CD4-positive, alpha-beta T cell treated with Interleukin-17A for 1 hour (primary cell): ENCODE results near the gene CUEDC2.

Source experiments
- DNase-seq: peaks from one replicate; pipeline ENCODE4 v3.0.0-alpha.2; 2020

Gene CUEDC2

GRCh38 chr10:102408728-102409603 is 23.4 kb downstream of the CUEDC2 start:
- DNase-seq: peak; percentile 74

GRCh38 chr10:102408131-102408727 is 24.1 kb downstream of the CUEDC2 start:
- DNase-seq: no peak

- peak; percentile 27 for DNase-seq
These were observed 24.8 kb downstream of the CUEDC2 start for GRCh38 chr10:102407425-102408130.

GRCh38 chr10:102406815-102407214 is 25.6 kb downstream of the CUEDC2 start:
- DNase-seq: peak; percentile 28

DNA sequence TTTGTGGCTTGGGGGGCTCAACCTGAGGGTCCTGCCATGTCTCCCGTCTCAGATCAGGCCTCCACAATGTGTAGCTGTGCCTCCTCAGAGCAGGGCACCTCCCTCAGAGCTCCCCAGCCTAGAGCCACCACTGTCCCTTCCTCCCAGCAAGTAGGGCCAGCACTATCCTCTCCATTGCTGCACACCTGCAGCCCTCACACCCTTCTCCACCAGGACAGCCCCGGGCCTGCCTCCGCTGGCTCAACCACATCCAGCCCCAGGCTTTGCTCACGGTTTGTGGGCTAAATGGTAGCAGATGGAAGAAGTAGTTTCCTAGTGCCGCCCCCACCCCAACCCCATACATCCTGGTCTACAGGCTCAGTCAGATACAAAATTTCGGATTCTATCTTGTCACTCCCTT is 26.7 kb downstream of the CUEDC2 start:
- no peak for DNase-seq

DNA sequence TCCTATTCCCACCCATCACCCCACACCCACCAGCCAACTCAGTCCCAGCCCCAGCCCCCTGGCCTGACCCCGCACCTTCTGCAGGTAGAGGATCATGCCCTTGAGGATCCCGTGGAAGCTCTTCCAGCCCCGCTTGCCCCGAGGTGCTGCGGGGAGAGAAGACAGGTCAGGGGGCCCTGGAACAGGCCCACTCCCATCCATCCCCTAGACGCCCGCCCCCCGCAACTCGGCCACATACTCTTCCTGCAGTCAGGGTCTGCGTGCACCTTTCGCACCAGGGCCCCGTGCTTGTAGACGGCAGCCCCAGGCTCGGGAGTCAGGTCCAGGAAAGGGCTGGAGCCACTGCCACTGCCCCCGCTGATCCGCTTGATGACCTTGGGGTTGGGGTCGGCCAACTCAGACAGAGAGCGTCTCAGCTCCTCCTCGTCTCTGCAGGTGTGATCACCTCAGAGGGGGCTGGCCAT is 27.2 kb downstream of the CUEDC2 start:
- DNase-seq: peak; percentile 50

DNA sequence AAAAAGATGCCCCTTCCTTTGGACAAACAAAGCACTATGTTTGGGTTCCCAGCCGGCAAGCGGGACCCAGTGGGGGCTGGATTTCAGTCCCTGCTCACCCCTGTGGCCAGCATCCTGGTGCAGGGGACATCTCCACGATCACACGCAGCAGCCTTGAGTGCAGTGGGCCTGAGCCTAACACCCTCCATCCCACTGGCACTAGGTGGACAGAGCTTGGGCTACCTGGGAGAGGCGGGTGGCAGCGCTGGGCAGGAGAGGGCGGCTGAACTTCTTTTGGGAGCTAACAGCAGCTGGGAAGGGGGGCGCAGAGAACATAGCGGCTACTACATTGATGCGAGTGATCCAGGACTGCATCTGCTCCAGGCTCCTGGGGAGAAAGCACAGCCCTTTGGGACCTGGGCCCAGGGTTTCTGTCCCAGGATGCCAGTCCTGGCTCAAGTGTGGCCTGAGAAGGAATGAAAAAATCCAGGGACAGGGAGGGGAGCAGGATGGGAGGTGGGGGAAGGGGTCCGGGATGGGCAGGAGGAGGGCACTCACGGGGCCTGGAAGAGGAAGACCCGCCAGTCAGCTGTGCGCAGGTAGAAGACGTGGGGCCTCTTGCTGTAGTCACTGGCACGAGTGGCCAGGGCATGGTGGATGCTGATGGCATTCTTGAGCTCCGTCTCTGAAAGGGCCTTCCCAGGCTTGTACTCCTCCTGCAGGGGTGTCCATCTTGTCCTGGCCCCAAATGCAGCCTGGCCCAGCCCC is 27.8 kb downstream of the CUEDC2 start:
- peak; percentile 43 for DNase-seq

GRCh38 chr10:102403115-102403514 is 29.3 kb downstream of the CUEDC2 start:
- peak; percentile 15 for DNase-seq

DNA sequence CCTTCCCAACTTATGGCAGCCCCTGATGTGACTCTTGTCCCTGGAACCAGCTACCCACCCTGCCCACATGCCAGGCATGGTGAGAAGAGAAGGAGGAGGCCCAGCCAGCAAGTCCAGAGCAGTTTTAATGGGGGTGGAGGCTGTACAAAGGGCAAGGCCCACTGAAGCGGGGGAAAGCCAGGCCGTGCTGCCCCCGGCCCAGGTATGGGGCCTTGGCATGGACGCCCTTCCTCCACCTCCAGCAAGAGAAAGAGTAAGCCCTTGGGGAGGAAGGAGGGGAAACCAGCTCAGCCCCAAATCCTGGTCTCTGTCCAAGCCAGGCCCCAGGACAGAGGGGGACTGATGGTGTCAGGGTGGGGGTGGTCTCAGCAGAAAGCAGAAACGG is 29.9 kb downstream of the CUEDC2 start:
- DNase-seq: peak; percentile 16

DNA sequence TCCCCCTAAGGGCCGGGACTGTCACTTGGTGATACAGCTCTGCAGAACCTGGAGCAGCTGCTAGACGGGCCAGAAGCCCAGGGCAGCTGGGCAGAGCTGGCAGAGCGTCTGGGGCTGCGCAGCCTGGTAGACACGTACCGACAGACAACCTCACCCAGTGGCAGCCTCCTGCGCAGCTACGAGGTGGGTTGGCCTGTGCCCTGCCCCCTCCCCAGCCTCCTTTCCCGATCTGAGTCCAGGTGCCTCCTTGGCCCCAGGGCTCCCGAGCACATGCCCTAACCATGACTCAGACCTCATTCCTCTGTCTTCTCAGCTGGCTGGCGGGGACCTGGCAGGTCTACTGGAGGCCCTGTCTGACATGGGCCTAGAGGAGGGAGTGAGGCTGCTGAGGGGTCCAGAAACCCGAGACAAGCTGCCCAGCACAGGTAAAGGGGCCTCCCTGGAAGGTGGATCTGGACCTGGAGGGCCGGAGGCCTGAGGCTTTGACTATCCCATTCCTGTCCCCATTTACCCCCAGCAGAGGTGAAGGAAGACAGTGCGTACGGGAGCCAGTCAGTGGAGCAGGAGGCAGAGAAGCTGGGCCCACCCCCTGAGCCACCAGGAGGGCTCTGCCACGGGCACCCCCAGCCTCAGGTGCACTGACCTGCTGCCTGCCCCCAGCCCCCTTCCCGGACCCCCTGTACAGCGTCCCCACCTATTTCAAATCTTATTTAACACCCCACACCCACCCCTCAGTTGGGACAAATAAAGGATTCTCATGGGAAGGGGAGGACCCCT is 30.5 kb downstream of the CUEDC2 start:
- DNase-seq: no peak

DNA sequence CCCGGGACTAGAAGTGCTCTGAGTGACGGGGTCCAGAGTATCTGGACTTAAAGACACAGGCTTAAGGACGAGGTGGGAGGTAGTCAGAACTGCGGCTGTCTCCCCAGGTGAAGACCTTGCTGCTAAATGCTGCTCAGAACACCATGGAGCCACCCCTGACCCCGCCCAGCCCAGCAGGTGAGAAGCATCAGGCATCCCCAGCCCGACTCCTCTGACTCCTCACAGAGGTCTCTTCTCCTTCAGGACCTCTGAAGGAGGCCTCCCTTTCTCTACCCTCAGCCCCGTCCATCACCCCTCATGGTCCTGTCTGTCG is 31.1 kb downstream of the CUEDC2 start:
- no peak for DNase-seq

DNA sequence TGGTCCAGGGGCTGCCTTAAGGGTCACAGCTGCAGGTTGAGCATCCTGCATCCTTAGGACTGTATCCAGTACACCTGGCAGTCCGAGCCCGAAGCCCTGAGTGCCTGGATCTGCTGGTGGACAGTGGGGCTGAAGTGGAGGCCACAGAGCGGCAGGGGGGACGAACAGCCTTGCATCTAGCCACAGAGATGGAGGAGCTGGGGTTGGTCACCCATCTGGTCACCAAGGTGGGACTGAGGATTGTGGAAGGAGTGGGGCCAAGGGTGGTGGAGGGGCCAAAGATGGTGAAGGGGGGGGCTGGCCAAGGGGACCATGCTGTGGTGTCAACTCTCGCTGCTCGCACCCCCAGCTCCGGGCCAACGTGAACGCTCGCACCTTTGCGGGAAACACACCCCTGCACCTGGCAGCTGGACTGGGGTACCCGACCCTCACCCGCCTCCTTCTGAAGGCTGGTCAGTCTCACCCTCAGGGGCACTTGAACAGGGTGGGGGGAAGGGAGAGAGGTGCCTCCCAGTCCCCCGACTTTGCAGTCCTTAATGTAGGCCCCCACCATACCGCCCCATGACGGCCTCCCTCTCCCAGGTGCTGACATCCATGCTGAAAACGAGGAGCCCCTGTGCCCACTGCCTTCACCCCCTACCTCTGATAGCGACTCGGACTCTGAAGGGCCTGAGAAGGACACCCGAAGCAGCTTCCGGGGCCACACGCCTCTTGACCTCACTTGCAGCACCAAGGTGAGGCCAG is 31.6 kb downstream of the CUEDC2 start:
- no peak for DNase-seq

GRCh38 chr10:102400076-102400475 is 32.3 kb downstream of the CUEDC2 start:
- peak; percentile 15 for DNase-seq

DNA sequence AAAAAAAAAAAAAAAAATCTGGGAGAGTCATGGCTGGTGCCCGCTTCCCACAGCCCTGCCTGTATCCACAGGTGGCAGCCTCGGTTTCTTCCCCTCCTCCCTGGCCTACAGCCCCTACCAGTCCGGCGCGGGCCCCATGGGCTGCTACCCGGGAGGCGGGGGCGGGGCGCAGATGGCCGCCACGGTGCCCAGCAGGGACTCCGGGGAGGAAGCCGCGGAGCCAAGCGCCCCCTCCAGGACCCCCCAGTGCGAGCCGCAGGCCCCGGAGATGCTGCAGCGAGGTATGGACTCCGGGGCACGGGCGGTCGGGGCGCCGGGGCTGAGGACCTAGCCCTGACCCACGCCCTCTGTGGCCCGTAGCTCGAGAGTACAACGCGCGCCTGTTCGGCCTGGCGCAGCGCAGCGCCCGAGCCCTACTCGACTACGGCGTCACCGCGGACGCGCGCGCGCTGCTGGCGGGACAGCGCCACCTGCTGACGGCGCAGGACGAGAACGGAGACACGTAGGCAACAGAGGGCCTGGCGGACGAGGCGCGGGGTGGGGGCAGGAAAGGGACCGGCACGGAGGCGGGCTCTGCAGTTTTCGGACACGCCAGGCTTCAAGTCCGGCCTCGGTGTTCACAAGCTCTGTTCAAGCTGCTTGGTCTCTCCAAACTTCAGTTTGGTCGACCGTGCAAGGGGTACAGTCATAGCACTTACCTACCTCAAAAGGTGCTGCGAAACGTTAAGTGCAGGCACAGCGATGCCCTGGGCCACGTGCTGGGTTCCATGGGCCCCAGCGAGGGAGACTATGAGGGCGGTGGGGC is 33.0 kb downstream of the CUEDC2 start:
- DNase-seq: peak; percentile 90

DNA sequence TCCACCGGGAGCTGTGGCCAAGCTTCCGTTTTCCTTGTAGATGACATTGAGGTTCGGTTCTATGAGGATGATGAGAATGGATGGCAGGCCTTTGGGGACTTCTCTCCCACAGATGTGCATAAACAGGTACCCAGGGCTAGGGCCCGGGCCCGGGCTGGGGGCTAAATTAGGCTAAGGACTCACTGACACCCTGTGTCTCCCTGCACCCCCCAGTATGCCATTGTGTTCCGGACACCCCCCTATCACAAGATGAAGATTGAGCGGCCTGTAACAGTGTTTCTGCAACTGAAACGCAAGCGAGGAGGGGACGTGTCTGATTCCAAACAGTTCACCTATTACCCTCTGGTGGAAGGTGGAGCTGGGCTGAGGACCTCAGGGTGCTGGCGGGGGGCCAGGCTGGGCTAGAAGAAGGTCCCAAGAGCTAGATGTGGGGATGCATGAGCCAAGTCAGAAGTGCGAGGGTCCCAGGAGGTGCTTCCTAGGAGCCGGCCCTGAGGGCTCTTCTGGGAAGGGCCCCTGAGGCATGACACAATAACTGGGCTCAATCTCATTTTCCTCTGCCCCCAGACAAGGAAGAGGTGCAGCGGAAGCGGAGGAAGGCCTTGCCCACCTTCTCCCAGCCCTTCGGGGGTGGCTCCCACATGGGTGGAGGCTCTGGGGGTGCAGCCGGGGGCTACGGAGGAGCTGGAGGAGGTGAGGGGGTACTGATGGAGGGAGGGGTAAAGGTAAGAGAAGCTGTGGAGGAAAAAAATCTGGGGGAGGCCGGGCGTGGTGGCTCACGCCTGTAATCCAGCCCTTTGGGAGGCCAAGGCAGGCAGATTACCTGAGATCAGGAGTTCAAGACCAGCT is 34.0 kb downstream of the CUEDC2 start:
- DNase-seq: no peak

DNA sequence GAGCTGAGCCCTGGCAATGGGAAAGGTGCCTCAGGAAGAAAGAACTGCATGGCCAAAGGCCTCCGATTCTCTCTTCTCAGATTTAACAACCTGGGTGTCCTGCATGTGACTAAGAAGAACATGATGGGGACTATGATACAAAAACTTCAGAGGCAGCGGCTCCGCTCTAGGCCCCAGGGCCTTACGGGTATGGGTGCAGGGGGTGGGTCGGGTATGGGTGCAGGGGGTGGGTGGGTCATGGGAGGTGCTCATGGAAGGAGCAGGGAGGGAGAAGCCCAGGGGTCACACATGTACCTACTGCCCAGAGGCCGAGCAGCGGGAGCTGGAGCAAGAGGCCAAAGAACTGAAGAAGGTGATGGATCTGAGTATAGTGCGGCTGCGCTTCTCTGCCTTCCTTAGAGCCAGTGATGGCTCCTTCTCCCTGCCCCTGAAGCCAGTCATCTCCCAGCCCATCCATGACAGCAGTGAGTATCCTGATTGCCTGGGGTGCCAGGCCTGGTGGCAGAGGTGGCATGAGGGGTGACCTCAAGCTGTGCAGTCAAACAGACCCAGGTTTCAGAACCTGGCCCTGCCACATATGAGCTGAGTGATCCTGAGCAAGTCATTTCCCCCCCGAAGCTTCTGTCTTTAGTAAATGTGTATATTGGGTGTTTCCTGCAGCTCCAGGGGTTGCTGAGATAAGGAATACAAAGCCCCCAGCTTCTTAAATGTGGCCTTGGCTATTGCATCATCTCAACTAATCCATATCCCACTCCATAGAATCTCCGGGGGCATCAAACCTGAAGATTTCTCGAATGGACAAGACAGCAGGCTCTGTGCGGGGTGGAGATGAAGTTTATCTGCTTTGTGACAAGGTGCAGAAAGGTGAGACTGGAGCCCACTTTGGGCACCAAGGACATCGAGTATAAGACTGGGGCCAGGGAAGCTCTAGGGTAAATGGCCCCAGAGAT is 34.9 kb downstream of the CUEDC2 start:
- peak; percentile 14 for DNase-seq

DNA sequence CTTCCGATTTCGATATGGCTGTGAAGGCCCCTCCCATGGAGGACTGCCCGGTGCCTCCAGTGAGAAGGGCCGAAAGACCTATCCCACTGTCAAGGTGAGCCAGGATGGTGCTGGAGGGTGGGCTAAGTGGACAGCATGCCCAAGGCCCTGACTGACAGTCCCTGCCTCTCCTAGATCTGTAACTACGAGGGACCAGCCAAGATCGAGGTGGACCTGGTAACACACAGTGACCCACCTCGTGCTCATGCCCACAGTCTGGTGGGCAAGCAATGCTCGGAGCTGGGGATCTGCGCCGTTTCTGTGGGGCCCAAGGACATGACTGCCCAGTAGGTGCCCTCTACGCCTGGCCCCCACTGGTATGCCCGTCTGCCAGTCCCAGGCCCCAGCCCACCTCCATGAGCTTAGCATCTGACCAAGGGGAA is 35.6 kb downstream of the CUEDC2 start:
- no peak for DNase-seq

- DNase-seq: no peak
These were observed 36.1 kb downstream of the CUEDC2 start for GRCh38 chr10:102396317-102396650.
